ENCODE measurements around the gene LAPTM5. TPM values are rescaled to one million over a fixed set of nuclear protein-coding genes. Genes with fewer than 3 reads are reported as not detected.

Gene LAPTM5
- total RNA-seq, 1 donor from 2014 or later, result 3.1 TPM

- no peak overlapping the region for H3K4me3 ChIP-seq (ENCODE audit: low read depth, low read length)
- H3K36me3 ChIP-seq (ENCODE audit: control insufficient read depth, insufficient read depth, low read length), result no peaks in the 10 kb centered on the region
- H3K27me3 ChIP-seq (ENCODE audit: control insufficient read depth, insufficient read depth, low read length), result peaks cover 2% of the 10 kb centered on the region
- DNase-seq (ENCODE audit: low read depth), result no peak
- TF ChIP-seq, protein P1, sequence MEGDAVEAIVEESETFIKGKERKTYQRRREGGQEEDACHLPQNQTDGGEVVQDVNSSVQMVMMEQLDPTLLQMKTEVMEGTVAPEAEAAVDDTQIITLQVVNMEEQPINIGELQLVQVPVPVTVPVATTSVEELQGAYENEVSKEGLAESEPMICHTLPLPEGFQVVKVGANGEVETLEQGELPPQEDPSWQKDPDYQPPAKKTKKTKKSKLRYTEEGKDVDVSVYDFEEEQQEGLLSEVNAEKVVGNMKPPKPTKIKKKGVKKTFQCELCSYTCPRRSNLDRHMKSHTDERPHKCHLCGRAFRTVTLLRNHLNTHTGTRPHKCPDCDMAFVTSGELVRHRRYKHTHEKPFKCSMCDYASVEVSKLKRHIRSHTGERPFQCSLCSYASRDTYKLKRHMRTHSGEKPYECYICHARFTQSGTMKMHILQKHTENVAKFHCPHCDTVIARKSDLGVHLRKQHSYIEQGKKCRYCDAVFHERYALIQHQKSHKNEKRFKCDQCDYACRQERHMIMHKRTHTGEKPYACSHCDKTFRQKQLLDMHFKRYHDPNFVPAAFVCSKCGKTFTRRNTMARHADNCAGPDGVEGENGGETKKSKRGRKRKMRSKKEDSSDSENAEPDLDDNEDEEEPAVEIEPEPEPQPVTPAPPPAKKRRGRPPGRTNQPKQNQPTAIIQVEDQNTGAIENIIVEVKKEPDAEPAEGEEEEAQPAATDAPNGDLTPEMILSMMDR (IDR thresholded peaks at IDR 0.05; ENCODE audit: insufficient read depth, low read length, poor library complexity, severe bottlenecking), result no peak
Measured at GRCh38 chr1:30783256-30783915, 25.8 kb upstream of the LAPTM5 start.

DNA sequence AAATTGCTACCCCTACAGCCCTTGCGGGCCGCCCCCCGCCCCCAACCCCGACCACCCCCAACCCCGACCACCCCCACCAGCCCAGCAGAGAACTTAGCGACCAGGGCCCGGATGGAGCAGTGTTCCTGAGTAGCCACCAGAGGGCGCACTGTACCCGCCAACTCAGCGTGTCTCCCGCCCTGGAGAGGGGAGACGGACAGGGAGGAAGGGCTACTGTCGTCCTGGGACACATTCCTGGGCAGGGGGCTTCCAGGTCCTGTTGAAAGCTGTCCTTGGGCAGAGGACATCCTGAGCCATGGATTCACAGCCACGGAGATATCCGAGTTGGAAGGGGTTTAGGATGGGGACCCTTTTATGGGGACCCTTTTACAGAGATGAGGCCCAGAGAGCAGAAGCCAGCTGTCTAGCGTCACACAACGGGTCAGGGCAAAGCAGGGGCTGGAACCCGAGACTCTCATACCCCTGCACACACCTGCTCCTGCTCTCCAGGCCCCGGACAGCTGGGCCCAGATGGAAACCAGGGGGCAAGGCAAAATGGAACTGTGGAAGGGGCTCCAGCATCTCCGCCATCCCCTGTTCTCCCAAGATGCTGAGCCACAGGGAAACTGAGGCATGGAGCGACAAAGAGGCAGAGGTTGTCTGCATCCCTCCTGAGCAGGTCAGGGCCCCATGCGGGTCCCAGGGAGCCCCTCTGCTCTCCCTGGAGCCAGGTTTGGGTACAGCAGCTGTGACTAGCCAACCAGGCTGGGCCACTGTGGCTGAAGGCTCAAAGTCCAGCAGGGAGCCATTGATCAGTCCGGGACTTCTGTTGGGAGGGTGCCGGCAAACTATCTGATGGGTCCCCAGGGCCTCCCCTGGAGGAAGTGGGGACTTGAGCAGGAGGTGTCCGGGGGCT lies 25.0 kb upstream of the LAPTM5 start:
- Histone ChIP-seq H3K27me3 (ENCODE audit: control insufficient read depth, insufficient read depth, low read length) (peaks cover 2% of the 10 kb centered on the region), H3K4me3 (ENCODE audit: low read depth, low read length) (no peak overlapping the region), H3K36me3 (ENCODE audit: control insufficient read depth, insufficient read depth, low read length) (no peaks in the 10 kb centered on the region)
- DNase-seq (ENCODE audit: low read depth), result no peak
- TF ChIP-seq, protein P1 (IDR thresholded peaks at IDR 0.05; ENCODE audit: insufficient read depth, low read length, poor library complexity, severe bottlenecking), result peak; percentile 82

DNA sequence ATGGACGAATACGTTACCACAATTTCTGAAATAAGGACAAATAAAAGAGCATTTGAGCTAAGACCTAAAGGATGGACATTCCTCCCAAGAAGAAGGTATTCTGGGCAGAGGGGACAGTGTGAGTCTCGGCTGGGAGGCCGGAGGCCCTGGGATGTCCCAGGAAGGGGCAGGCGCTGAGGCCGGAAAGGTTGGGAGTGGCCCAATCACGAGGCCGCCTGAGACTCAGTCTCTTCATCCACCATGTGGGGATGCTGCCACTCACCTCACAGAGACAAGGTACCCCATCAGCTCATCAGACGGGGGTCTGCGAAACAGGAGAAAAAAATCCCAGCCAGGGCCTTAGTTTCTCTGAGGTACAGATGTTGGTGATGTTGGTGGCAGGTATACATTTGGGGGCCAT lies 24.3 kb upstream of the LAPTM5 start:
- H3K27me3 ChIP-seq (ENCODE audit: control insufficient read depth, insufficient read depth, low read length), result peaks cover 2% of the 10 kb centered on the region
- H3K36me3 ChIP-seq (ENCODE audit: control insufficient read depth, insufficient read depth, low read length), result no peaks in the 10 kb centered on the region
- H3K4me3 ChIP-seq (ENCODE audit: low read depth, low read length), result no peak overlapping the region
- DNase-seq (ENCODE audit: low read depth), result no peak
- TF ChIP-seq, protein P1 (IDR thresholded peaks at IDR 0.05; ENCODE audit: insufficient read depth, low read length, poor library complexity, severe bottlenecking), result no peak

DNA sequence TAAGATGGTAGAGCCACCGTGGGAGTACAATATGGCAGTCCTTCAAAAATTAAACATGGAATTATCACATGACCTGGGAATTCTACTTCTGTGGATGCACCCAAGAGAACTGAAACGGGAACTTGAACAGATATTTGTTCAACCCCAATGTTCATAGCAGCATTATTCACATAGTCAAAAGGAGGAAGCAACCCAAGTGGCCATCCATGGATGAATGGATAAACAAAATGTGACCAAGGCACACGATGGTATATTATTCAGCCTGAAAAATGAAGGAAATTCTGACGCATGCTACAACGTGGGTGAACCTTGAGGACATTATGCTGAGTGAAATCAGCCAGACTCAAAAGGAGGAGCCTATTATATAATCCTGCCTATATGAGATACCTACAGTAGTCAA lies 22.8 kb upstream of the LAPTM5 start:
- no peaks in the 10 kb centered on the region for H3K36me3 ChIP-seq (ENCODE audit: control insufficient read depth, insufficient read depth, low read length)
- peaks cover 2% of the 10 kb centered on the region for H3K27me3 ChIP-seq (ENCODE audit: control insufficient read depth, insufficient read depth, low read length)
- no peak overlapping the region for H3K4me3 ChIP-seq (ENCODE audit: low read depth, low read length)
- no peak for DNase-seq (ENCODE audit: low read depth)
- TF ChIP-seq, protein P1 (IDR thresholded peaks at IDR 0.05; ENCODE audit: insufficient read depth, low read length, poor library complexity, severe bottlenecking), result no peak

DNA sequence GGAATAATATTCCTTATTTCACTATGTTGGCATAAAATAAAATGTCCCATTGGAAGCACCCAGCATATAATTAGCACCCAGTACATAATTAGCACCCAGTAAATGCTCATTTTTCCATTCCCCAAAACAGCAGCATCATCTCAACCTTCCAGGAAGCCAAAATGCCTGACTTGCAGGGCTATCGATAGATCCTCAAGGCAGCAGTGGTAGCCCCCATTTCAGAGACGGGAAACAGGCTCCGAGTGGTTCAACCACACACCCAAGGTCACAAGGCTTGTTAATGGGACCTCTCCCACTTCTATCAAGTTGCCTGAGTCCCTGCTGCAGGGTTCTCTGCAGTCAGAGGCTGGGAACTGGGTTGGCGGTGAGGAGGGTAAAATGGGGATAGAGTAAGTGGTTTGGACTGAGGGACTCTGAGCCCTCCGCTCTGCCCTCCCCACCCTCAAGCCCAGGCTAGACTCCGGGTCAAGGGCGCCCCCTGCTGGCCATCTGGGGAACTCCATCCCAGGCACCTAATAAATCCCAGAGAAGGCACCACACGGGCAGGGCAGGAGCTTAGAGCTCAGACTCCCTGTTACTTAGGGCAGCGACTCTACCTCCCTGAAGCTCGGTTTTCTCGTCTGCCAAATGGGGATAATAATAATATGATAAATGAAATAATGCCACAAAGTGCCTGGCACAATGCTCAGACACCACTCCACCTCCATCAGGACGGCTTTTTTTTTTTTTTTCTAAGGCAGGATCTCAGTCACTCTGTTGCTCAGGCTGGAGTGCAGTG lies 21.9 kb upstream of the LAPTM5 start:
- Histone ChIP-seq H3K36me3 (ENCODE audit: control insufficient read depth, insufficient read depth, low read length) (no peaks in the 10 kb centered on the region), H3K4me3 (ENCODE audit: low read depth, low read length) (no peak overlapping the region), H3K27me3 (ENCODE audit: control insufficient read depth, insufficient read depth, low read length) (no peaks in the 10 kb centered on the region)
- no peak for DNase-seq (ENCODE audit: low read depth)
- TF ChIP-seq, protein P1 (IDR thresholded peaks at IDR 0.05; ENCODE audit: insufficient read depth, low read length, poor library complexity, severe bottlenecking), result peak; percentile 95

Data from kidney epithelial cell (primary cell).